Measurements from ENCODE around the gene ACER3. TPM values are rescaled to one million over a fixed set of nuclear protein-coding genes. Genes with fewer than 3 reads are reported as not detected.

ACER3 gene
- total and polyA plus RNA-seq, 2 of the 4 experiments (the other 2 are of a cell fraction) = 3.5 to 10.0 TPM

DNA sequence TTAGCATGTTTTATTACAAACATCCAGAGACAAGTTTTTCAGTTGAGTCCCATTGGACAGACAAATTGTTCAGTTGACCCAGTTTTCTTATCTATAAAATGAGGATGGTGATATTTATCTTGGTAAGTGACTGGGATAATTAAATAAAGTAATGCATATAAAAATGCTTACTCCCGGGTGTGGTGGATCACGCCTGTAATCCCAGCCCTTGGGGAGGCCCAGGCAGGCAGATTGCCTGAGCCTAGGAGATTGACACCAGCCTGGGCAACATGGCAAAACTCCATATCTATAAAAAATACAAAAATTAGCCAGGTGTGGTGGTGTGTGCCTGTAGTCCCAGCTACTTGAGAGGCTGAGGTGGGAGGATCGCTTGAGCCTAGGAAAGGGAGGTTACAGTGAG is 15.6 kb upstream of the ACER3 start:
- no peak overlapping the region for H3K23ac ChIP-seq (ENCODE audit: low read depth, low read length)
- ATAC-seq (ENCODE audit: low read depth) = no peak
- CTCF ChIA-PET = no interaction called here
- H3K27ac ChIP-seq (ENCODE audit: insufficient read depth, low read length) = no peak overlapping the region
- H2BK120ac ChIP-seq (ENCODE audit: low read depth, low read length) = no peak overlapping the region
- H4K20me1 ChIP-seq (ENCODE audit: insufficient read depth, low read length) = no peaks in the 10 kb centered on the region
- DNase-seq = no peak
- H3K4me2 ChIP-seq (ENCODE audit: low read depth, low read length) = no peak overlapping the region
- TF ChIP-seq, protein P1, sequence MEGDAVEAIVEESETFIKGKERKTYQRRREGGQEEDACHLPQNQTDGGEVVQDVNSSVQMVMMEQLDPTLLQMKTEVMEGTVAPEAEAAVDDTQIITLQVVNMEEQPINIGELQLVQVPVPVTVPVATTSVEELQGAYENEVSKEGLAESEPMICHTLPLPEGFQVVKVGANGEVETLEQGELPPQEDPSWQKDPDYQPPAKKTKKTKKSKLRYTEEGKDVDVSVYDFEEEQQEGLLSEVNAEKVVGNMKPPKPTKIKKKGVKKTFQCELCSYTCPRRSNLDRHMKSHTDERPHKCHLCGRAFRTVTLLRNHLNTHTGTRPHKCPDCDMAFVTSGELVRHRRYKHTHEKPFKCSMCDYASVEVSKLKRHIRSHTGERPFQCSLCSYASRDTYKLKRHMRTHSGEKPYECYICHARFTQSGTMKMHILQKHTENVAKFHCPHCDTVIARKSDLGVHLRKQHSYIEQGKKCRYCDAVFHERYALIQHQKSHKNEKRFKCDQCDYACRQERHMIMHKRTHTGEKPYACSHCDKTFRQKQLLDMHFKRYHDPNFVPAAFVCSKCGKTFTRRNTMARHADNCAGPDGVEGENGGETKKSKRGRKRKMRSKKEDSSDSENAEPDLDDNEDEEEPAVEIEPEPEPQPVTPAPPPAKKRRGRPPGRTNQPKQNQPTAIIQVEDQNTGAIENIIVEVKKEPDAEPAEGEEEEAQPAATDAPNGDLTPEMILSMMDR (conservative IDR thresholded peaks at IDR 0.05; ENCODE audit: low read depth, low read length) = no peak
- TF ChIP-seq SMC3 (IDR thresholded peaks at IDR 0.05; ENCODE audit: low read depth, low read length) = no peak
- TF ChIP-seq BHLHE40 (IDR thresholded peaks at IDR 0.05; ENCODE audit: low read depth, low read length) = no peak
- TF ChIP-seq MAZ (IDR thresholded peaks at IDR 0.05; ENCODE audit: borderline replicate concordance, low read depth, low read length) = no peak
- TF ChIP-seq MXI1 (IDR thresholded peaks at IDR 0.05; ENCODE audit: borderline replicate concordance, low read depth, low read length) = no peak
- no peak for TF ChIP-seq POLR2A (IDR thresholded peaks at IDR 0.05; ENCODE audit: low read depth, low read length)
- POLR2A ChIA-PET (ENCODE audit: unreplicated experiment) = no interaction called here
- no peak overlapping the region for H2BK5ac ChIP-seq (ENCODE audit: low read depth, low read length, poor library complexity, severe bottlenecking)
- H3K9ac ChIP-seq (ENCODE audit: low read depth, low read length) = no peak overlapping the region
- no peak overlapping the region for H4K5ac ChIP-seq (ENCODE audit: low read depth, low read length)
- in situ Hi-C loops (cut with MboI; ENCODE audit: low sequenced_read_pairs) (no loop called here), intact Hi-C loops (cut with micrococcal nuclease) (no loop called here), dilution Hi-C loops (cut with HindIII; ENCODE audit: low sequenced_read_pairs, unreplicated experiment) (no loop called here)
- peaks cover 40% of the 10 kb centered on the region for H3K27me3 ChIP-seq (ENCODE audit: control insufficient read depth, insufficient read depth, low read length)
- no peaks in the 10 kb centered on the region for H3K4me1 ChIP-seq (ENCODE audit: control insufficient read depth, insufficient read depth, low read length)
- peaks cover 2% of the 10 kb centered on the region; the same call in 1 of the 2 replicates for H3K9me3 ChIP-seq (ENCODE audit: control insufficient read depth, insufficient read depth, low read length)
- H3K79me1 ChIP-seq (ENCODE audit: low read depth in 1 of 2, low read length in 2 of 2) = no peaks in the 10 kb centered on the region
- no peaks in the 10 kb centered on the region for H3K9me1 ChIP-seq (ENCODE audit: insufficient read depth, low read length)
- no peak overlapping the region for H3K56ac ChIP-seq (ENCODE audit: extremely low read depth, insufficient read depth, low read length)
- no peak overlapping the region for H3K18ac ChIP-seq (ENCODE audit: low read depth, low read length)
- H3K36me3 ChIP-seq (ENCODE audit: control insufficient read depth, insufficient read depth, low read length) = no peaks in the 10 kb centered on the region
- no peak overlapping the region for H2AK5ac ChIP-seq (ENCODE audit: low read depth, low read length)
- BruUV-seq (replicated peaks) = no TSS peak
- no peak overlapping the region for H4K91ac ChIP-seq (ENCODE audit: insufficient read depth, low read depth, low read length)
- no peak overlapping the region for H2AFZ ChIP-seq (replicated peaks; ENCODE audit: low read length, poor library complexity)
- no peak overlapping the region for H2BK20ac ChIP-seq (ENCODE audit: low read depth, low read length)
- H2AK9ac ChIP-seq (replicated peaks; ENCODE audit: low read depth, low read length, poor library complexity) = no peak overlapping the region
- no peak overlapping the region for H4K8ac ChIP-seq (ENCODE audit: low read depth in 2 of 2, low read length in 2 of 2)
- H3K4ac ChIP-seq (ENCODE audit: low read depth, low read length) = no peak overlapping the region
- WGBS, 2 experiments (ENCODE audit: extremely low coverage in 2 of 2, insufficient read length in 1 of 2) = no CpG with 5 or more reads among the region's 3 CpGs
- H2BK15ac ChIP-seq (ENCODE audit: low read depth, low read length) = no peak overlapping the region
- no peak overlapping the region for H3K4me3 ChIP-seq (ENCODE audit: insufficient read depth, low read depth, low read length)
- no peak overlapping the region for H3K14ac ChIP-seq (replicated peaks; ENCODE audit: low read depth, low read length)
